Mesenchymal stem cell (in vitro differentiated cells and primary cell): Measurements from ENCODE around the gene PIGN.

ENCODE experiments used
- DNase-seq: peaks from one replicate; pipeline ENCODE4 v3.0.0-alpha.2; 2013
- H2AFZ ChIP-seq: one replicate; pipeline ENCODE4 v1.6.1; 2013; ENCODE audit warnings: low read depth, mild to moderate bottlenecking, control low read depth, inconsistent platforms, low read length, moderate library complexity
- H2AK5ac ChIP-seq: 2 replicates; pipeline ENCODE4 v1.6.1; 2013; ENCODE audit warnings: low read length, moderate library complexity, mild to moderate bottlenecking, inconsistent platforms; ENCODE audit not compliant: severe bottlenecking
- H2BK120ac ChIP-seq: one replicate; pipeline ENCODE4 v1.6.1; 2013; ENCODE audit warnings: low read depth, mild to moderate bottlenecking, inconsistent platforms, low read length, moderate library complexity
- H2BK12ac ChIP-seq, 2 experiments: one replicate each; pipeline ENCODE4 v1.6.1; 2013; ENCODE audit warnings: inconsistent platforms in 2 of 2, low read length in 2 of 2, mild to moderate bottlenecking in 2 of 2, moderate library complexity in 2 of 2, control low read depth in 1 of 2
- H2BK15ac ChIP-seq: one replicate; pipeline ENCODE4 v1.6.1; 2013; ENCODE audit warnings: mild to moderate bottlenecking, low read depth, inconsistent platforms; ENCODE audit not compliant: poor library complexity, severe bottlenecking
- H2BK5ac ChIP-seq: 2 replicates; pipeline ENCODE4 v1.6.1; 2013; ENCODE audit warnings: low read depth, mild to moderate bottlenecking, low read length, control low read depth, inconsistent platforms; ENCODE audit not compliant: poor library complexity, severe bottlenecking
- H3K14ac ChIP-seq, 2 experiments: one replicate each; pipeline ENCODE4 v1.6.1; 2013; ENCODE audit warnings: inconsistent platforms in 2 of 2, low read length in 2 of 2, control low read depth in 1 of 2, mild to moderate bottlenecking in 1 of 2, moderate library complexity in 1 of 2
- H3K18ac ChIP-seq, 2 experiments: one replicate each; pipeline ENCODE4 v1.6.1; 2013; ENCODE audit warnings: inconsistent platforms in 2 of 2, low read length in 2 of 2, control low read depth in 1 of 2, low read depth in 1 of 2, mild to moderate bottlenecking in 1 of 2
- H3K23ac ChIP-seq, 2 experiments: one replicate each; pipeline ENCODE4 v1.6.1; 2013; ENCODE audit warnings: inconsistent platforms in 2 of 2, low read length in 2 of 2, mild to moderate bottlenecking in 2 of 2, moderate library complexity in 2 of 2, control low read depth in 1 of 2
- H3K27ac ChIP-seq: 2 replicates; pipeline ENCODE4 v1.5.1; 2013; ENCODE audit warnings: mild to moderate bottlenecking, moderate library complexity, low read length, control low read depth, inconsistent platforms; ENCODE audit not compliant: poor library complexity, severe bottlenecking
- H3K27me3 ChIP-seq, 2 experiments: 2 replicates each; pipeline versions ENCODE4 v1.6.1 to v1.7.0; 2013; ENCODE audit warnings: low read length in 2 of 2, mild to moderate bottlenecking in 2 of 2, moderate library complexity in 2 of 2, control low read depth in 1 of 2, inconsistent platforms in 1 of 2; ENCODE audit not compliant: control insufficient read depth in 1 of 2, insufficient read depth in 1 of 2
- H3K36me3 ChIP-seq, 2 experiments: 2 replicates each; pipeline versions ENCODE4 v1.6.1 to v1.7.0; 2013; ENCODE audit warnings: low read length in 2 of 2, control low read depth in 1 of 2, inconsistent platforms in 1 of 2, low read depth in 1 of 2, mild to moderate bottlenecking in 1 of 2; ENCODE audit not compliant: insufficient read depth in 2 of 2, control insufficient read depth in 1 of 2
- H3K4ac ChIP-seq, 2 experiments: one replicate each; pipeline ENCODE4 v1.6.1; 2013; ENCODE audit warnings: inconsistent platforms in 2 of 2, low read length in 2 of 2, mild to moderate bottlenecking in 2 of 2, moderate library complexity in 2 of 2, control low read depth in 1 of 2, low read depth in 1 of 2
- H3K4me1 ChIP-seq: 2 replicates; pipeline ENCODE4 v1.6.1; 2013; ENCODE audit warnings: low read depth, low read length, control low read depth; ENCODE audit not compliant: control insufficient read depth, insufficient read depth
- H3K4me2 ChIP-seq: 2 replicates; pipeline ENCODE4 v1.6.1; 2013; ENCODE audit warnings: low read length, mild to moderate bottlenecking, inconsistent platforms; ENCODE audit not compliant: poor library complexity, severe bottlenecking
- H3K4me3 ChIP-seq, 2 experiments: 2 replicates each; pipeline versions ENCODE4 v1.5.1 to v1.7.0; 2013; ENCODE audit warnings: low read length in 2 of 2, mild to moderate bottlenecking in 2 of 2, control low read depth in 1 of 2, low read depth in 1 of 2; ENCODE audit not compliant: insufficient read depth in 1 of 2
- H3K79me1 ChIP-seq: replicated peaks from 2 replicates; pipeline ENCODE4 v1.6.1; 2013; ENCODE audit warnings: mild to moderate bottlenecking, control low read depth, low read length, inconsistent platforms; ENCODE audit not compliant: poor library complexity, severe bottlenecking
- H3K9ac ChIP-seq: 2 replicates; pipeline ENCODE4 v1.7.0; 2013; ENCODE audit warnings: mild to moderate bottlenecking, low read length, moderate library complexity
- H3K9me3 ChIP-seq: 2 replicates; pipeline ENCODE4 v1.7.0; 2013; ENCODE audit warnings: mild to moderate bottlenecking, low read length; ENCODE audit not compliant: control insufficient read depth
- H4K8ac ChIP-seq: one replicate; pipeline ENCODE4 v1.6.1; 2013; ENCODE audit warnings: inconsistent platforms, mild to moderate bottlenecking, low read length, moderate library complexity
- H4K91ac ChIP-seq: one replicate; pipeline ENCODE4 v1.6.1; 2013; ENCODE audit warnings: mild to moderate bottlenecking, low read length, inconsistent platforms
- WGBS: methylation state at CpG from one replicate; pipeline ENCODE4 v1.1.7; 2013; ENCODE audit warnings: mixed read lengths; 5-methylcytosine and 5-hydroxymethylcytosine counted together

The PIGN gene

GRCh38 chr18:62066102-62066818, 120.6 kb downstream of the PIGN start:
- no peak overlapping the region for H3K4me3 ChIP-seq
- H3K4me2 ChIP-seq: no peak overlapping the region
- no peak overlapping the region for H4K91ac ChIP-seq
- H3K9me3 ChIP-seq: peaks cover 5% of the 10 kb centered on the region
- H3K18ac ChIP-seq: no peak overlapping the region
- no peak overlapping the region for H2BK5ac ChIP-seq
- no peak for DNase-seq
- no peak overlapping the region for H3K9ac ChIP-seq
- no peak overlapping the region for H2BK120ac ChIP-seq
- no peak overlapping the region for H2AK5ac ChIP-seq
- no peak overlapping the region for H3K4ac ChIP-seq
- H3K4me1 ChIP-seq: no peaks in the 10 kb centered on the region
- H3K79me1 ChIP-seq: no peaks in the 10 kb centered on the region
- H2BK12ac ChIP-seq: no peak overlapping the region
- no peak overlapping the region for H2AFZ ChIP-seq
- no peak overlapping the region for H3K27ac ChIP-seq
- no peaks in the 10 kb centered on the region for H3K27me3 ChIP-seq
- H4K8ac ChIP-seq: no peak overlapping the region
- no peak overlapping the region for H3K23ac ChIP-seq
- WGBS: 92% methylated on average over 5 of the region's 5 CpGs
- peaks cover 0 to 14% of the 10 kb centered on the region in 2 experiments for H3K36me3 ChIP-seq
- H2BK15ac ChIP-seq: no peak overlapping the region
- no peak overlapping the region for H3K14ac ChIP-seq

GRCh38 chr18:62064361-62064760, 122.5 kb downstream of the PIGN start:
- Histone ChIP-seq H2AFZ (no peak overlapping the region), H3K36me3 (peaks cover 0 to 17% of the 10 kb centered on the region in 2 experiments), H3K4ac (no peak overlapping the region), H2AK5ac (no peak overlapping the region), H3K23ac (no peak overlapping the region), H3K4me3 (no peak overlapping the region), H3K18ac (no peak overlapping the region), H3K27me3 (no peaks in the 10 kb centered on the region), H3K9ac (no peak overlapping the region), H3K14ac (no peak overlapping the region), H4K91ac (no peak overlapping the region), H3K4me2 (no peak overlapping the region), H3K4me1 (no peaks in the 10 kb centered on the region), H2BK12ac (no peak overlapping the region), H2BK15ac (no peak overlapping the region), H3K9me3 (peaks cover 18% of the 10 kb centered on the region), H4K8ac (no peak overlapping the region), H3K79me1 (no peaks in the 10 kb centered on the region), H2BK5ac (no peak overlapping the region), H2BK120ac (no peak overlapping the region), H3K27ac (no peak overlapping the region)
- DNase-seq: no peak
- WGBS: 100% methylated on average over 1 of the region's 1 CpG

DNA sequence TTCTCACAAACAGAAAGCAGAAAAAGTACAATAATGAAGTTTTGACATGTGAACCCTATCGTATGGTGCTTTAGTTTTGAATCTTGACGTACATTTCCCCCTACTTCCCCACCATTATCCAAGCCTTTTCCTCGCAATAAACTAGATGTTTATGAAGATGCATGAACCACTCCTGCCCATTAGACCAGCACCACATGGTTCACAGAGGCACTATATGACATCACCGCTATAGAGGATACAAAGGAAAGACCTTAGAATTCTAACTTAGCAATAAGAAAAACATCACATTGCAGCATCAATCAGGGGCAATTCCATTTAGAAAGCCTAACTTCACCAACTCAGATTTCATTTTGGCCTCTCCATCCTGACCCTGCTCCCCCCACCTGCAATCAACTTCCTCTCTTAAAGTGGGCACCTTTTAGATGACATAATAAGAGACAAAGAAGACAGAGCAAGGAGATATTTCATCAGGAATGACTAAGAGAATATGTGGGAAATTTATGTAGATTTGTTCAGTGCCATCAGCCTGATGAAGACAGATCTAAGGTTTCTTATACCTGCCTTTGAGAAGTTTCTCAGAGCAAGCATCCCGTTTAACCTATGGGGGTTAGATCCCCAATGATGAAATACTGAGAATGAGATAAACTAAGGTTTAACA, 124.9 kb downstream of the PIGN start:
- no peak overlapping the region for H2BK120ac ChIP-seq
- no peak for DNase-seq
- no peak overlapping the region for H2AFZ ChIP-seq
- H3K79me1 ChIP-seq: no peaks in the 10 kb centered on the region
- no peak overlapping the region for H3K9ac ChIP-seq
- H3K9me3 ChIP-seq: peaks cover 15% of the 10 kb centered on the region
- peaks cover 0 to 8% of the 10 kb centered on the region in 2 experiments for H3K36me3 ChIP-seq
- no peaks in the 10 kb centered on the region for H3K4me1 ChIP-seq
- H3K4ac ChIP-seq: no peak overlapping the region
- no peak overlapping the region for H3K4me3 ChIP-seq
- no peak overlapping the region for H3K27ac ChIP-seq
- no peak overlapping the region for H3K23ac ChIP-seq
- no peak overlapping the region for H3K14ac ChIP-seq
- H2AK5ac ChIP-seq: no peak overlapping the region
- no peaks in the 10 kb centered on the region for H3K27me3 ChIP-seq
- no peak overlapping the region for H2BK12ac ChIP-seq
- H2BK15ac ChIP-seq: no peak overlapping the region
- 98% methylated on average over 4 of the region's 5 CpGs for WGBS
- no peak overlapping the region for H3K18ac ChIP-seq
- no peak overlapping the region for H2BK5ac ChIP-seq
- no peak overlapping the region for H4K91ac ChIP-seq
- no peak overlapping the region for H3K4me2 ChIP-seq
- H4K8ac ChIP-seq: no peak overlapping the region

GRCh38 chr18:62060820-62061219, 126.0 kb downstream of the PIGN start:
- Histone ChIP-seq H2BK12ac (no peak overlapping the region), H3K4me1 (no peaks in the 10 kb centered on the region), H3K23ac (no peak overlapping the region), H3K36me3 (peaks cover 0 to 6% of the 10 kb centered on the region in 2 experiments), H3K27ac (no peak overlapping the region), H3K4me2 (no peak overlapping the region), H3K79me1 (no peaks in the 10 kb centered on the region), H2BK120ac (no peak overlapping the region), H3K9ac (no peak overlapping the region), H2BK15ac (no peak overlapping the region), H2BK5ac (no peak overlapping the region), H3K18ac (no peak overlapping the region), H3K4ac (no peak overlapping the region), H4K91ac (no peak overlapping the region), H2AK5ac (no peak overlapping the region), H4K8ac (no peak overlapping the region), H3K14ac (no peak overlapping the region), H3K27me3 (no peaks in the 10 kb centered on the region), H3K4me3 (no peak overlapping the region), H2AFZ (no peak overlapping the region), H3K9me3 (peaks cover 15% of the 10 kb centered on the region)
- WGBS: 90% methylated on average over 1 of the region's 2 CpGs
- DNase-seq: no peak
